GM18507 (cell line): ENCODE results near the gene NOLC1.

Experiments
- DNase-seq: peaks from one replicate; pipeline ENCODE4 v3.0.0; 2011; ENCODE audit warnings: low read depth; ENCODE audit not compliant: insufficient read length; ENCODE audit errors: extremely low spot score
- FAIRE-seq: peaks from 2 replicates; lab custom pipeline; 2011; peaks lifted over from hg19 to GRCh38; lab: Jason Lieb, UNC

The NOLC1 gene

DNA sequence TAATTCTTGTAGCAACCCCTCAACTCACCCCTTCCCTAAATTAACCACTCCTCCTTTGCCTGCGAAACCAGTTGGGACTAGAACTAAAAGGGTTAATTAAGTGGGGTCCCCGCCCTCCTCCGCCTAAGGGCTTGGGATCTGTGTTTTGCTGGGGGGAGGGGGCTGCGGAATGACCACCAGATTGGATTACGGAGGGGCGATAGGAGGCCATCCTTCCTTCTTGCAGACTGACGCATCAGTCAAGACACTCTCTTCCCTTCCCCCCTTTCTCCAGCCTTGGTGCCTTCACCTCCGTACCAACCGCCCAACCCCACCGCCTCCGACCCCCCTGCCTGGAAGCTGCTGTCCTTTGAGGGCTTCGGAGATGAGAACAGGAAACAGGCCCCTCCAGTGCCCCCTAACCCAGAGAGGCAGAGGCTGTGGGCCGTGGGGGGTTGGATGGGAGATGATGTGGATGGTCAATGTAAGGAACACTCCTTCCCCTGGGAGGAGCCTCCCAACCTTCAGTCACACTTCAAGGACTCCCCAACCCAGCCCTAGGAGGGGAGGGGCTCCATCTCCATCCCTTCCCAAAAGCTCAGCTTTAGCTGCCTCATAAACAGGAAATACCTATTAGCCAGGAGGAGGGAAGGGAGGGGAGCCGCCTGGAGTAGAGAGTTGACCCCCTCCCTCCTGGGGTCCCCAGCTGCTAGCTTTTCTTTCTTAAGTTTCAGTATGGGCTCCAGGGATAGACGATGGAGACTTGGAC is 31.0 kb upstream of the NOLC1 start:
- FAIRE-seq (no peak), DNase-seq (no peak)

DNA sequence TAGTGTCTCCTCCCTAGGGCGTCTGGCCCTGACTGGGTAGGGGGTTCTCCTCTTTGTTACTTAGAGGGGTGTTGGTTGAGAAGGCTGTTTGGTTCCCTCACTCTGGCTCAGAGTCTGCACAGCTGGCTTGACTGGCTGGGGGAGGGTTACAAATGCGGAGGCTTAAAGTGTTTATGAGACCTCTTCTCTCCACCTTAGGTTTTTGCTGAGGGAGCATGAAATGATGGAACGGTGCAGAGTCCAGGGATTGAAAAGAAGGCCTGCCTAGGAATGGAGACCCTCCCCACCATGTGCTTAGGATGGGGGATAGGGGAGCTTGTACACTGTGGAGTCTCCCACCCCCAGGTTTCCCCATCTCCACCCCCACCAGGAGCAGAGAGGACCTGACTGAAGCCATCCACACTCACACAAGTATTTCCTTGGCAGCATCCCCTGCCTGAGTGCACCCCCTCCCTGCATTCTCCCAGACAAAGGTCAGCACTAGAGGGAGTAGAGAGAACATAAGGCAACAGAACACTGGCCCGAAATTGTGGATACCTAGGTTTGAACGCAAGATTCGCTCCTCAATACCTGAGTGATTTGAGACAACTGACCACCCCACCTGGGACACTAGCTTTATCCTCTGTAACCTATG is 30.3 kb upstream of the NOLC1 start:
- no peak for FAIRE-seq
- DNase-seq: no peak

DNA sequence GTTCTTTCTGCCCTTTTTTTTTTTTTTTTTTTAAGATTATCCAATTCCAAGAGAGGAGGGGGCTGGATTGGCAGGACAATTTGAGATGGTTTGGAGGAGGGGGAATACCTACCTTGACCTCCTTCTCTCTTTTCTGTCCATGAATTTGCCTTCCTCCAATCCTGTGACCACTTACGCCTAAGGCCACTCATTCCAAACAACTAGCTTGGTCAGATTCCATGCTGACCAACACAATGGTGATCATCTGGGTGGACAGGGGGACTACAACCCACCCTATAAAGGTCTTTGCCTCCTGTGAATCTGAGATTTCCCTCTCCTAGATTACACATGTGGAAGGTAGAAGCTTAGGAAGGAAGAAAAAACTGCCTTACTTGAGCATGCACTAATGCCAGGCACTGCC is 29.7 kb upstream of the NOLC1 start:
- DNase-seq: no peak
- no peak for FAIRE-seq

DNA sequence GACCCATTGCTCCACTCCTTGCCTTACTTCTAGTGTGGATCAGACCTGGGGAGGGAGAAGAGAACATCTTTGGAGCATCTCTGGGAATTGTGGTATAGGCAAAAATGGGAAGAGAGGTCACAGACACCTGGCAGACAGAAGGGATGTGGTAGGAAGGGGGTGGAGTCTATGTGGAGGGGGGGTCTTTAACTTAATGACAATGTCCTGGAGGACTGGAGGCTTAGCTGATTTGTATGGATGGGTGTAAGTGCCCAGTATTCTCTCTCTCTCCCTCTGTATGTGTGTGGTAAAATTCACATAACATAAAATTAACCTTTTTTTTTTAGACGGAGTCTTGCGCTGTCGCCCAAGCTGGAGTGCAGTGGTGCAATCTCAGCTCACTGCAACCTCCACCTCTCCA is 29.0 kb upstream of the NOLC1 start:
- no peak for DNase-seq

DNA sequence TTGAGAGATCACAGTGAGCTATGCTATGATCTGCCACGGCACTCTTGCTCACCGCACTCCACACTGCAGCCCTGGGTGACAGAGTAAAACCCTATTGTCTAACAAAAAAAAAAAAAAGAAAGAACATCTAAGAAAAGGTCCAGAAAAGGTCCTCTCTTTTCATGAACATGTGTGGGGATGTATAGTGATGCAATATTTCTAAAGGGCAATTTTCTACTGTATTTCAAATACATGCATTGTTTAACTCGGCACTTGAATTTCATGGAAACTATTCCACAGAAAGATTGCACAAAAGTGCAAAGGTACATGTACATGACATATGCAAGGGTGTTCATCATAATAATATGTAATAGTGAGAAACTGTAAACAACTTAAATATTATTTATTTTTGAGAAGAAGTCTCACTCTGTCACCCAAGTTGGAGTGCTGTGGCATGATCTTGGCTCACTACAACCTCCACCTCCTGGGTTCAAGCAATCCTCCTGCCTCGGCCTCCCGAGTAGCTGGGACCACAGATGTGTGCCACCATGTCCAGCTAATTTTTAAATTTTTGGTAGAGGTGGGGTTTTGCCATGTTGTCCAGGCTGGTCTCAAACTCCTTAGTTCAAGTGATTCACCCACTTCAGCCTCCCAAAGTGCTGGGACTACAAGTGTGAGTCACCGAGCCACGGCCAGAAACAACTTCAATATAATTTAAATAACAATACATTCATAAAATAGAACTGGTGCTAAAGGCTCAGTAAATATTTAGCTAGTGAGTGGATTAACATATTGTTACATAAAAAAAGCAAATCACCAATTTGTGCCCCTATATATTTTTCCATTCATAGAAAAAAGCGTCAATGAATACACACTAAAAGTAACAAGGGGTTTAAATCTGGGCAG is 20.7 kb upstream of the NOLC1 start:
- no peak for DNase-seq
- no peak for FAIRE-seq

More for the DNA sequence above, 29.0 kb upstream of the NOLC1 start:
- no peak for FAIRE-seq

DNA sequence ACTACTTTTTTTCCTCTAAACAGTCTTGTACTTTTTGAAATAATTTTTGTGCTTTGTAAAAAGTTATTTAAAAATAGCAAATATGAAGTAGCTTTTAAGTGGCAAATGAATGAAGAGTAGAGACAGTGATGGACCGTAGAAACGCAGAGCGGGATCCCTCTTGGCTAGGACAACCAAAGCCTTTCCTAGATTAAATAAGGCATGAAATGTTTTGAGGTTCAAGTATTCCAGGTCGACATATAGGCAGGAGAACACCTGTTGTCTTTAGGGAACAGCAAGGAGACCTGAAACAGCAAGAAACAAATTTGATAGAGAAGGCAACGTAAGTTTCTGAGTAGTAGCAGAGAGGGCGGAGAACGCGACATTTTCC is 20.0 kb upstream of the NOLC1 start:
- DNase-seq: no peak
- no peak for FAIRE-seq

DNA sequence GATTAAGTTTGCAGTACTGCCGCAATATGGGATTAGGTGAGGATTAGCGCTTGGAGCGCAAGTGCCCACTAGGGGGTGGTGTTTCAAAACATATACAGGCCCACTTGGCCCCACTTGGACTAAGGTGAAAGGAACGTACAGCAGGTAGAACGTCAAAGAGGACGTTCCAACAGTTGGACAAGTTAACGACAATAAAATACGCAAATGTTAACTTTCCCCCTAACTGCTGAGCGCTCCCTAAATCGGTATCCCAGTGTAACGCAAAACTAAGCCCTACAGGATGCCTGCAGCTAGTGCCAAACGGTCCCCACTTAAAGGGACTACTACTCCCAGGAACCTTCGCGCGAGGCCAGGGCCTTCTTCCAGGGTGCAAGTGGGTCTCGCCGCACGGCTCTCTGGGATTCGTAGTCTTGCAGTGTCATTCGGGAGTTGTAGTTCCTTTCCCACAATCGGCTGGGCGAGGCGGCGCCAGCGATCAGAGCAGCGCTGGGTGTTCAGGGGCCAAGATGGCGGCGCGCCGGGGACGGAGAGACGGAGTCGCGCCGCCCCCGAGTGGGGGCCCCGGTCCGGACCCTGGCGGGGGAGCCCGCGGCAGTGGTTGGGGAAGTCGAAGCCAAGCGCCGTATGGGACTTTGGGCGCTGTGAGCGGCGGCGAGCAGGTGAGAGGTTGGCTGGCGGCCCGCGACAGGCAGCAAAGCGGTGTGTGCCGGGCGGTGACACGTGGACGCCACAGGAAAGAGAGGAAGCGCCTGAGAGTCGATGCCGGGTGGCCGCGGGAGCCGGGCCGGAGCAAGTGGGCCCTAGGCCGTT is 19.4 kb upstream of the NOLC1 start, which contains the start of gene PPRC1:
Gene PPRC1 (plus strand): TSS at position 478 of the 810 bp plus-strand sequence. CDS start 29 bp downstream, at position 507.
- DNase-seq (peak; percentile 95), FAIRE-seq (peak; percentile 98)

DNA sequence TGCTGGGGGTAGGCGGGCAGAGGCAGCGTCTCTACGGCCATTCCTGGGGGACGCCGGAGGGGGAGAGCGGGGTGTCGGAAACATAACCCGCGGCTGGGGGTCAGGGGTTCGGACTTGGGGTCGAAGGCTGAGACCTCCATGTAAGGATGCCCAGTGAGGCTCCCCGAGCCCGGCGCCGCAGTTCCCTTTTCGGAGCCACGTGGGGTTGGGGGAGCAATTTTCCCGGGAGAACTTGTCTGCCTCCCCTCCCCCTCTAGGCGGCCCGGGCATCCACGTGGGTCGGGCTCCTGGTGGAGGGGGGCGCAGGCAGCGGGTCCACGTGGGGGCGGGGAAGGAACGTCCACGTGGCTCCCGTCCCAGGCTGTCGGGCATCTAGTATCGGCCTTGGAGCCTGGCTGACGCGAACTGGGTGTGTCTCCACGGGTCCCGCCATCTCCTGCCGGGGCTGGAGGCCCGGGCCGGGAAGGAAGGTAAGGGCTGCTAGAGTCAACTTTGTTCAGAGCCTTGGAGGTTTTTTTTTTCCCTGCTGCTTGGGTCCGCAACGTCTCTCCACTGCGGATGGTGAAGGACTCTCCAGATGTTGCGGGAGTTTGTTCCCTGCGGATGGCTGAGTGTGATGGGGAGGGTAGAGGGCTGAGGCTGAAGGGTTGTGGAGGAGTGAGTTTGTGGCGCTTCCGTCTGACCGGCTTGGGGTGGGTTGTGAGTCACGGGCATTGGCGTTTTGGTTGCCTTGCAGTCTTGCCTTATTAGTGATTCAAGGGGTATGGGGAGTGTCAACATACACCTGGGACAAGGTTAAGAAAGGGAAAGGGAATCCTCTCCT is 18.6 kb upstream of the NOLC1 start:
- peak; percentile 41 for FAIRE-seq

DNA sequence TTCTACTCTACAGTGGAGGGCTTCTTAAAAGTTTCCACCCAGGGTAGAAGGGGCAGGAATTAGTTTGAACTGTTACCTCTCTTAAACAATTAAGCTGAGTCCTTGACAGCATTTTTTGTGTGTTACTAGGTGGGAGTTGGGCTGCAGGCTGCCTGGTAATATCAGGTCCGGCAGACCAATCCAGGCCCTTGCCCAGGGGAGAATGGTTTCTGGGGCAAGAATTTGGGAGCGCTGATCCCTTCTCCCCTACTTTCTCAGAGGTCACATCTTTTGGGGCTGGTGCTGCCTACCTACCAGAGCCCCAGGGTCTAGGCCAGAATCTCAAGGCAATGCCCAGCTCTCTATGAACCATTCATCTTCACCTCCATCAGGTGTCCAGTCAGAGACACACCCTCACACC is 17.8 kb upstream of the NOLC1 start:
- DNase-seq (no peak), FAIRE-seq (no peak)

More for the DNA sequence above, 18.6 kb upstream of the NOLC1 start:
- peak; percentile 49 for DNase-seq

DNA sequence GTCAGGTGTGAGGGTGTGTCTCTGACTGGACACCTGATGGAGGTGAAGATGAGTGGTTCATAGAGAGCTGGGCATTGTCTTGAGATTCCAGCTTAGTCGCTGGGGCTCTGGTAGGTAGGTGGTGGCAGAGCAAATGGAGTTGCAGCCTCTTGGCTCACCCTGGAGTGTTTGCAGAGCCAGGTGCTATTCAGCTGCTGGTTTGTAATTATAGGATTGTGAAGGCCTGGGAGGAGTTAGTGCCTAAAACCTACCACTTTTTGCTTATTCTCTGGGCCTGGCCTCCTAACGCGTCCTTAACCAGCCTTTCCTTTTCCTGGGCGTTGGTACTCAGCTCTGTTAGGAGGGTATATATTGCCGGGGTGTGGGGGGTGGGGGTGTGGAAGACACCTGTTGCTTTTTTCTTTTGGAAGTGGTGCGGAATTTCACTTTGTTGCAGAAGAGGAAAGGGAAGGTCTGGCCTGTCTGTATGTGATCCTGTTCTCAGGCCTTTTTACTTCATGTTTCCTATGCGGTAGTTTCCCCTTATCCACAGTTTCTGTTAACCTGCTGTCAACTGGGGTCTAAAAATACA is 16.1 kb upstream of the NOLC1 start:
- no peak for FAIRE-seq
- DNase-seq: no peak

DNA sequence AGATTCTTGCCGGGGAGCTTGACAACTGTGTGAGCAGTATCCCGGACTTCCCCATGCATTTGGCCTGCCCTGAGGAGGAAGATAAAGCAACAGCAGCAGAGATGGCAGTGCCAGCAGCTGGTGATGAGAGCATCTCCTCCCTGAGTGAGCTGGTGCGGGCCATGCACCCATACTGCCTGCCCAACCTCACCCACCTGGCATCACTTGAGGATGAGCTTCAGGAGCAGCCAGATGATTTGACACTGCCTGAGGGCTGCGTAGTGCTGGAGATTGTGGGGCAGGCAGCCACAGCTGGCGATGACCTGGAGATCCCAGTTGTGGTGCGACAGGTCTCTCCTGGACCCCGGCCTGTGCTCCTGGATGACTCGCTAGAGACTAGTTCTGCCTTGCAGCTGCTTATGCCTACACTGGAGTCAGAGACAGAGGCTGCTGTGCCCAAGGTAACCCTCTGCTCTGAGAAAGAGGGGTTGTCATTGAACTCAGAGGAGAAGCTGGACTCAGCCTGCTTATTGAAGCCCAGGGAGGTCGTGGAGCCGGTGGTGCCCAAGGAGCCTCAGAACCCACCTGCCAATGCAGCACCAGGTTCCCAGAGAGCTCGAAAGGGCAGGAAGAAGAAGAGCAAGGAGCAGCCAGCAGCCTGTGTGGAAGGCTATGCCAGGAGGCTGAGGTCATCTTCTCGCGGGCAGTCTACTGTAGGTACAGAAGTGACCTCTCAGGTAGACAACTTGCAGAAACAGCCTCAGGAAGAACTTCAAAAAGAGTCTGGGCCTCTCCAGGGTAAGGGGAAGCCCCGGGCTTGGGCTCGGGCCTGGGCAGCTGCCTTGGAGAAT is 12.7 kb upstream of the NOLC1 start:
- DNase-seq (no peak), FAIRE-seq (no peak)

DNA sequence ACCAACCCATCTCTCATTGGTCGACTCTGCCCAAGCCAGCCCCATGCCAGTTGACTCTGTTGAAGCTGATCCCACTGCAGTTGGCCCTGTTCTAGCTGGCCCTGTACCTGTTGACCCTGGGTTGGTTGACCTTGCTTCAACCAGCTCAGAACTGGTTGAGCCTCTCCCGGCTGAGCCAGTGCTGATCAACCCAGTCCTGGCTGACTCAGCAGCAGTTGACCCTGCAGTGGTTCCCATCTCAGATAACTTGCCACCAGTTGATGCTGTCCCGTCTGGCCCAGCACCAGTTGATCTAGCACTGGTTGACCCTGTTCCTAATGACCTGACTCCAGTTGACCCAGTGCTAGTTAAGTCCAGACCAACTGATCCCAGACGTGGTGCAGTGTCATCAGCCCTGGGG is 12.0 kb upstream of the NOLC1 start:
- FAIRE-seq (no peak), DNase-seq (no peak)

DNA sequence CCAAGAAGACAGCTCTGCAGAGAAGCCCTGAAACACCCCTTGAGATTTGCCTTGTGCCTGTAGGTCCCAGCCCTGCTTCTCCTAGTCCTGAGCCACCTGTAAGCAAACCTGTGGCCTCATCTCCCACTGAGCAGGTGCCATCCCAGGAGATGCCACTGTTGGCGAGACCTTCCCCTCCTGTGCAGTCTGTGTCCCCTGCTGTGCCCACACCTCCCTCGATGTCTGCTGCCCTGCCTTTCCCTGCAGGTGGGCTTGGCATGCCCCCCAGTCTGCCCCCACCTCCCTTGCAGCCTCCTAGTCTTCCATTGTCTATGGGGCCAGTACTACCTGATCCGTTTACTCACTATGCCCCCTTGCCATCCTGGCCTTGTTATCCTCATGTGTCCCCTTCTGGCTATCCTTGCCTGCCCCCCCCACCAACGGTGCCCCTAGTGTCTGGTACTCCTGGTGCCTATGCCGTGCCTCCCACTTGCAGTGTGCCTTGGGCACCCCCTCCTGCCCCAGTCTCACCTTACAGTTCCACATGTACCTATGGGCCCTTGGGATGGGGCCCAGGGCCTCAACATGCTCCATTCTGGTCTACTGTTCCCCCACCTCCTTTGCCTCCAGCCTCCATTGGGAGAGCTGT is 11.2 kb upstream of the NOLC1 start:
- FAIRE-seq (no peak), DNase-seq (no peak)

DNA sequence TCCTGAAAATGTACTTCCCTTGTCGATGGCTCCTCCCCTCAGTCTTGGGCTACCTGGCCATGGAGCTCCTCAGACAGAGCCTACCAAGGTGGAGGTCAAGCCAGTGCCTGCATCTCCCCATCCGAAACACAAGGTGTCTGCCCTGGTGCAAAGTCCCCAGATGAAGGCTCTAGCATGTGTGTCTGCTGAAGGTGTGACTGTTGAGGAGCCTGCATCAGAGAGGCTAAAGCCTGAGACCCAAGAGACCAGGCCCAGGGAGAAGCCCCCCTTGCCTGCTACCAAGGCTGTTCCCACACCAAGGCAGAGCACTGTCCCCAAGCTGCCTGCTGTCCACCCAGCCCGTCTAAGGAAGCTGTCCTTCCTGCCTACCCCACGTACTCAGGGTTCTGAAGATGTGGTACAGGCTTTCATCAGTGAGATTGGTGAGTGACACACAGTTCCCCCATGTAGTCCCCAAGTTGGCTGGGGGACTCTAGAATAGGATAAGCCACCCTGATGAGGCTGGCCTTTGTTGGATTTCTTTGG is 10.5 kb upstream of the NOLC1 start:
- DNase-seq (no peak), FAIRE-seq (no peak)

DNA sequence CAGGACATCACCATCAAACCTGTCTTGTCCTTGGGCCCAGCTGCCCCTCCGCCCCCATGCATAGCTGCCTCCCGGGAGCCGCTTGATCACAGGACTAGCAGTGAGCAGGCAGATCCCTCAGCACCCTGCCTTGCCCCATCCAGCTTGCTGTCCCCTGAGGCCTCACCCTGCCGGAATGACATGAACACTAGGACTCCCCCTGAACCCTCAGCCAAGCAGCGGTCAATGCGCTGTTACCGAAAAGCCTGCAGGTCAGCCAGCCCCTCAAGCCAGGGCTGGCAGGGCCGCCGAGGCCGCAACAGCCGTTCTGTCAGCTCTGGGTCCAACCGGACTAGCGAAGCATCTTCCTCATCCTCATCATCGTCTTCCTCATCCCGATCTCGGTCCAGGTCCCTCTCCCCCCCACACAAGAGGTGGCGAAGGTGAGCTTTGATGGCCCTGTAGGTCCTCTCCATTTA is 5.2 kb upstream of the NOLC1 start:
- no peak for FAIRE-seq
- DNase-seq: no peak

DNA sequence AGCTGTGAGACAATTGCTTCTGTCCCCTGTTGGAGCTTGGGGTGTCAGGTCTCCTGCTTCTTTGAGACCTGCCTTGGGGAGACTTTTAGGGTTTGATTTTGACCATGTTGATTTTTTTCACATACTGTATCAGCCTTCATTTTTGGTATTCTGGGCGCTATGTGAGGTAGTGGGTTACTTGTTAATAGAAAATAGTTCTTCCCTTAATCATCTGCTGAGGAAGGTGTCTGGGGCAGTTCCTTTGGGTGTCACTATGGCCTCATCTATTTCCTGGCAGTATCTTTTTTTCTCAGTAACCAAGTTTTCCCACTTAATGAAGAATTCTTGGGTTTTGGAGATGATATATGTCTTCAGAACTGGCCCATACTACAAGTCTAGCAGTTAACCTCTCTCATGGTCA is 4.6 kb upstream of the NOLC1 start:
- FAIRE-seq (no peak), DNase-seq (no peak)

DNA sequence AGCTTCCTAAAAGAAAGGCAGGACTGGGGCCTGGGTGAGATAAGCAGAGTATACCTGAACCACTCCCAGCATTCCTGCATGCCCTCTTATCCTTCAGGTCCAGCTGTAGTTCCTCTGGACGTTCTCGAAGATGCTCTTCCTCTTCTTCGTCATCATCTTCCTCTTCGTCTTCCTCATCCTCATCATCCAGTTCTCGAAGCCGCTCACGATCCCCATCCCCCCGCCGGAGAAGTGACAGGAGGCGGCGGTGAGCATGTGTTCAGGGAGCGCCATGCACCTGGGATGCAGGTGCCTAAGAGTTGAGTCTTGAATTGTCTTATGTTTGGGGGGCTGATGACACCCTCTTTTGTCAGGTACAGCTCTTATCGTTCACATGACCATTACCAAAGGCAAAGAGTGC is 3.9 kb upstream of the NOLC1 start:
- FAIRE-seq: no peak
- no peak for DNase-seq
